IMR-90 (cell line): ENCODE data around the gene FMN2.

Experiments used
- BHLHE40 ChIP-seq: fragments of 150-350 bp; IDR thresholded peaks from 2 replicates; pipeline ENCODE4 v1.6.1; 2016; ENCODE audit warnings: mild to moderate bottlenecking, low read depth, low read length
- CEBPB ChIP-seq: IDR thresholded peaks from 2 replicates; pipeline ENCODE4 v1.6.1; 2012; ENCODE audit warnings: low read depth, low read length, improper control_type of control experiment
- CHD1 ChIP-seq: IDR thresholded peaks from 2 replicates; pipeline ENCODE4 v1.6.1; 2012; ENCODE audit warnings: low read depth, low read length, improper control_type of control experiment
- CTCF ChIP-seq: conservative IDR thresholded peaks from 2 replicates; pipeline ENCODE4 v1.5.1; 2012; ENCODE audit warnings: mild to moderate bottlenecking, low read depth, low read length, improper control_type of control experiment
- FOS ChIP-seq: fragments of 150-350 bp; IDR thresholded peaks from 2 replicates; pipeline ENCODE4 v1.6.1; 2016; ENCODE audit warnings: low read depth, low read length
- MAZ ChIP-seq: IDR thresholded peaks from 2 replicates; pipeline ENCODE4 v1.6.1; 2012; ENCODE audit warnings: low read depth, mild to moderate bottlenecking, low read length, improper control_type of control experiment, moderate library complexity, borderline replicate concordance
- POLR2A ChIP-seq: IDR thresholded peaks from 2 replicates; pipeline ENCODE4 v1.6.1; 2012; ENCODE audit warnings: mild to moderate bottlenecking, low read depth, low read length
- RAD21 ChIP-seq: IDR thresholded peaks from 2 replicates; pipeline ENCODE4 v1.6.1; 2012; ENCODE audit warnings: low read length, improper control_type of control experiment
- SMC3 ChIP-seq: fragments of 150-350 bp; IDR thresholded peaks from 2 replicates; pipeline ENCODE4 v1.6.1; 2016; ENCODE audit warnings: low read depth, mild to moderate bottlenecking, antibody characterized with exemption, low read length, moderate library complexity
- TF ChIP-seq, protein P1 (sequence below): fragments of 150-350 bp; IDR thresholded peaks from 2 replicates; pipeline ENCODE4 v1.6.1; 2017; ENCODE audit warnings: mild to moderate bottlenecking, antibody characterized with exemption, low read length, low read depth
- TF ChIP-seq, protein P2 (sequence below): fragments of 150-350 bp; IDR thresholded peaks from 2 replicates; pipeline ENCODE4 v1.6.1; 2016; ENCODE audit warnings: low read depth, mild to moderate bottlenecking, low read length, moderate library complexity, borderline replicate concordance

- TF ChIP-seq CTCF (no peak), POLR2A (no peak), MAZ (no peak), BHLHE40 (no peak), SMC3 (no peak), CHD1 (no peak), CEBPB (no peak), FOS (no peak), RAD21 (no peak)
- TF ChIP-seq, protein P1, sequence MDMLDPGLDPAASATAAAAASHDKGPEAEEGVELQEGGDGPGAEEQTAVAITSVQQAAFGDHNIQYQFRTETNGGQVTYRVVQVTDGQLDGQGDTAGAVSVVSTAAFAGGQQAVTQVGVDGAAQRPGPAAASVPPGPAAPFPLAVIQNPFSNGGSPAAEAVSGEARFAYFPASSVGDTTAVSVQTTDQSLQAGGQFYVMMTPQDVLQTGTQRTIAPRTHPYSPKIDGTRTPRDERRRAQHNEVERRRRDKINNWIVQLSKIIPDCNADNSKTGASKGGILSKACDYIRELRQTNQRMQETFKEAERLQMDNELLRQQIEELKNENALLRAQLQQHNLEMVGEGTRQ, result no peak
- TF ChIP-seq, protein P2, sequence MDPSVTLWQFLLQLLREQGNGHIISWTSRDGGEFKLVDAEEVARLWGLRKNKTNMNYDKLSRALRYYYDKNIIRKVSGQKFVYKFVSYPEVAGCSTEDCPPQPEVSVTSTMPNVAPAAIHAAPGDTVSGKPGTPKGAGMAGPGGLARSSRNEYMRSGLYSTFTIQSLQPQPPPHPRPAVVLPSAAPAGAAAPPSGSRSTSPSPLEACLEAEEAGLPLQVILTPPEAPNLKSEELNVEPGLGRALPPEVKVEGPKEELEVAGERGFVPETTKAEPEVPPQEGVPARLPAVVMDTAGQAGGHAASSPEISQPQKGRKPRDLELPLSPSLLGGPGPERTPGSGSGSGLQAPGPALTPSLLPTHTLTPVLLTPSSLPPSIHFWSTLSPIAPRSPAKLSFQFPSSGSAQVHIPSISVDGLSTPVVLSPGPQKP, result no peak
Measured at GRCh38 chr1:240193679-240194078, 102.0 kb downstream of the FMN2 start.
